Epidermal melanocyte (primary cell): ENCODE measurements around the gene BTN1A1.
"Not testable (repeated sequence)": the region's sequence is repeated elsewhere in the genome, so short reads cannot be mapped to it uniquely, and the experiment has no call there.

Source experiments
- DNase-seq: peaks from one replicate; pipeline ENCODE4 v3.0.0; 2011; ENCODE audit warnings: low spot score; ENCODE audit not compliant: insufficient read length

BTN1A1 gene

DNA sequence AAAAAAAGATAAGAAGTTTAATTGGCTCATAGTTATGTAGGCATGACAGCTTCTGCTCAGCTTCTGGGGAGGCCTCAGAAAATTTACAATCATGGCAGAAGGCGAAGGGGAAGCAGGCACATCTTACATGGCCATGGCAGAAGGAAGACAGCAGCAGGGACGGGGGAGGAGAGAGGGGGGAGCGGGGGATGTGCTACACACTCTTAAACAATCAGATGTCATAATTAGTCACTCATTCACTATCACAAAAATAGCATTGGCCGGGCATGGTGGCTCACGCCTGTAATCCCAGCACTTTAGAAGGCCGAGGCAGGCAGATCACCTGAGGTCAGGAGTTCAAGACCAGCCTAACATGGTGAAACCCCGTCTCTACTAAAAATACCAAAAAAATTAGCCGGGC is 10.9 kb downstream of the BTN1A1 start:
- not testable (repeated sequence) for DNase-seq

DNA sequence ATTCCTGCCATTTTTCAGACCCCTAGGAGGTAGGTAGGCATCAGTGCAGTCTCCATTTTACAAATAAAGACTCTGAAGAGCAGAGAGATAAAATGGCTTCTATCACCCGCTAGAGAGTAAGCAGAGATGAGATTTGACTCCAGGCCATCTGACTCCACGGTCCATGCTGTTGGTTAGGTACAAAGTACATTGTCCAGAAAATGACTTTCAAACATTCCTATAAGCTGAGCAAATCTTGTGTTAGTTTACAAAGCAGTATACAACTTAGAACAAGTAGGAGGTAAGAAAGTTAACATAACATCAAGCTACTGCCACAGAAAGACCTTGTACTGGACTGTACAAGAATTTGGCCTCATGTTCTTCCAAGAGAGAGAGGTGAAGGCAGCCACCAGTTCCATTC is 14.9 kb downstream of the BTN1A1 start:
- no peak for DNase-seq

DNA sequence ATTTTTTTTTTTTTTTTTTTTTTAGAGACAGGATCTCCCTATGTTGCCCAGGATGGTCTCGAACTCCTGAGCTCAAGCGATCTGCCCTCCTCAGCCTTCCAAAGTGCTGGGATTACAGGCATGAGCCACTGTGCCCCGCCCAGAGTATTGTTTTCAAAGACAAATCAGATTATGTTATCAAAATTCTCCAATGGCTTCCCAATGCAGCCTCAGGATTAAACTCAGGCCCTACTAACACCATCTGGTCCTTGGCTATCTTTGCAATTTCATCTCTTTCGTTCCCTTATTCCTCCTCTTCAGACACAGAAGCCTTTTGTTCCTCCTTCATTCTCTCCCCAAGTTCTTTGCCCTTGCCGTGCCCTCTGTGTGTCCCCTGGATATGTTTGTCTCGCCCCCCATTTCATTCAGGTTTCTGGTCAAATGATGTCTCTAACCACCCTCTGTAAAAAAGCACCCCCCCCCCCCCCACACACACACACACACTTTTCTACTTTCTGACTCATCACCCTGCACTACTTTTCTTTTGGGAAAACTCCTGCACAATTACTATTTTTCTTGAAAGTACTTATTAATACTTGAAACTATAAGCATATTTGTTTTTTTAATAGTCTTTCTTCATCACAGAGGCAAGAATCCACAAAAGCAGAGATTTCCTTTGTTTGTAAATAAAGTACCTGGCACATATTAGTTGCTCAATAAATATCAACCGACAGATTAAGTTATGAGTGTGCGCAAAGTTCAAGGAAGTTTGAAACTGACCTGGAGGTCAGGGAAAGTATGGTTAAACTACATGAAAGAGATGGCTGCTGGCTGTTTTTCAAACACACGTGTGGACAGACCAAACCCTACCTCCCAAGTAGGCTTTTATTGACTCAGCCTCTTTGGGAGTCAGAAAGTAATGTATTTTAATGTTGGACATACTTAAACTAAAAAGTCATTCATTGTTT is 16.7 kb downstream of the BTN1A1 start:
- DNase-seq: no peak

DNA sequence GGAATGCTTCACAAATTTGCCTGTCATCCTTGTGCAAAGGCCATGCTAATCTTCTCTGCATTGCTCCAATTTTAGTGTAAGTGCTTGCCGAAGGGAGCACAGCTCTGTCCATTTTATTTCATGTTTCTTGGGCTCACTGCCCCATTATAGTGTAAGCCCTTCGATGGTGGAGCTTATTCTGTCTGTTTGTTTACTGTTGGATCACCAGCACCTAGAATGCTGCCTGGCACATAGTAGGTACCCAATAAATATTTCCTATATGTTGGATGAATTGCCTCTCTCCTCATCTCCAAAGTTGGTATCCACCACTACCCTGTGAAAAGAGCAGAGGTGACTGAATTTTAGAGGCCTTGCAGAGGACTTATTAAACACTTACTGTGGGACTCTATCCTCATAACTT is 19.3 kb downstream of the BTN1A1 start:
- DNase-seq: no peak

DNA sequence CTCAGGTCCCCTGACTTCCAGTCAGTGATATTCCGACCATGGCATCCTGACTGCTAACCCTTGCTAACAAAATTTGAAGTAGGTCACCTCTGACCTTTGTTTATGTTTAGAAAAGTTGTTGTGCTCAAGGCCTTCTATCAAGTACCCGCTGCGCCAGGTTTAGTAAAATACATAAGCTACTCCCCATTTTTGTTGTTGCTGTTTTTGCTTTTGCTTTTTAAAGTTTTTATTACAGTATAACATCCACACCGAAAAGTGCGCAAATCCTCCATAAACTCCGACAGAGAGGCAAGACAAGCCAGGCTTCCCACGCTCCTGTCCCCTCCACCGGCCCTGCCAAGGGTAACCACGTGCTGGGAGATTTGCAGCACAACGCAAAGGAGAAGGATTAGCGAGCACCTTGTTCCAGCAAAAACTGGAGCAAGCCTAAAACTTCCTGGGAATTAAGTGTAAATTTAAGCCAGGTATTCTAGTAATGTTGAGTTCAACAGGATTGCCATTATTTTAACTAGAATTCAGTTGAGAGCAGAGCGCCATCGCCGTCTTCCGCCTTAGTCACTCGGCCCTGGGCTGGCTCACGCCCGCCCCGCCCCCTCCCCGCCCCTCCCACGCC is 20.2 kb downstream of the BTN1A1 start:
- peak; percentile 36 for DNase-seq

DNA sequence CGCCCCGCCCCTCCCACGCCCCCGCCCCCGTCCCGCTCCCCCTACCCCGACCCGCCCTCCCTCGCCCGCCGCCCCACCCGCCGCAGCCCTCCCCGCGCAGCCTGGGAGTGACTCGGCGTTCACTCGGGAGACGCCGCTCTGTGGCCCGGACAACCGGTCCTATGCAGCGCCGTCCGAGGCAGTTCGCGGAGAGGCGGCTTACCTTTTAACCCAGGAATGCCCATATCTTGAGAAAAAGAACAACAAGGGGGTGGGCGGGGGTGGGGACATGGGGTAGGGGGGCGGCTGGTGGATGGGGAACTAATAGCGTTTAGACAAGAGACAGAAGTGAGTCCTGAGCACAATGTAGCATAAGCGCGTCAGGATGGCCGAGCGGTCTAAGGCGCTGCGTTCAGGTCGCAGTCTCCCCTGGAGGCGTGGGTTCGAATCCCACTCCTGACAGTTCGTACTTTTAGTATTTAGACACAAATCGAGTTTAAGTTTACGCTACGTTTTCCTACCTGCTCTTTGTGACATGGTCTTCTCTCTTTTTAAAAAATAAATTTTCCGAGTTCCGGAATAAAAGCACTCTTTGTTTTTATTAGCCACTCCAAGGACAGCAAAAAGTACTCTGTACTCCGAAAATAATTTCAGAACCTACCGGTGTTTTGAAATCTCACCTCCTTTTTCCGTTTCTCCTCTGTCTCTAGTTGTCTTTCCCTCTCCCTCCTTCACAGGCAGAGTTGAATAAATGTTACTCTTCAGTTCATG is 20.9 kb downstream of the BTN1A1 start:
- DNase-seq: peak; percentile 87

DNA sequence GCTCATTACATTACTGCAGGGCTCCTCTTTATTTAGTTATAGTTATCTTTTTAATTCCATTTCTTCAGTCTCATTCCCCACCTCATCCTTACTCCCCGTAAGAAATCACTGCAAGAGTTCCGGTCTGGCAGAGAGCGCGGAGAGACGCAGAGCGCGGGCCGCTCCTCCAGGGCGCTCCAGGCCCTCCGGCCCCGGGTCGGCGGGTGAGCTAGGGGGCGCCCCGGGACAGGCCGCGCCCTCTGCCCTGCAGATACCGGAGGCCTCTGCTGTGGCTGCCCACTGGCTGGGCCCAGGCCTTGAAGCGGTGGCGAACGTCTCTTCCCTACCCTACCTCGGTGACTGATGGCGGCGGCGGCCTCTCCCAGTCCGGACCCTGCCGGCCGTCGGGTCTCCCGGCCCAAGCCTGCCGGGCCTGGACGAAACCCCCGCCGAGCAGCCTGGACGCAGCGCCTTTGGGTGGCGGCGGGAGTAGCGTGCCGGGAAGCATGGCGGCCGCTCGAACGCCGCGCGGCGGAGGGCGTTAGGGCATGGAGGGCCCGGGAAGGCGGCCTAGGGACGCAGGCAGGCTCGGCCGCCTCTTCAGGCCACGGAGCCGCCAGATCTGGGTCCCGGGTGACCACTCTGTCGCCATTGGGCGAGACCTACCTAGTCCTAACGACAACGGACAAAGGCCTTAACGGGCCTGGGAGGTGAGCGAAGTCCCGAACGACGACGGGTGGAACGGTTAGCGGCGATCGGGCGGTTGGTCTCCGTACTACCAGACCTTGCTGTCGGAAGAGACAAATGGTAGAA is 21.7 kb downstream of the BTN1A1 start:
- DNase-seq: peak; percentile 48

DNA sequence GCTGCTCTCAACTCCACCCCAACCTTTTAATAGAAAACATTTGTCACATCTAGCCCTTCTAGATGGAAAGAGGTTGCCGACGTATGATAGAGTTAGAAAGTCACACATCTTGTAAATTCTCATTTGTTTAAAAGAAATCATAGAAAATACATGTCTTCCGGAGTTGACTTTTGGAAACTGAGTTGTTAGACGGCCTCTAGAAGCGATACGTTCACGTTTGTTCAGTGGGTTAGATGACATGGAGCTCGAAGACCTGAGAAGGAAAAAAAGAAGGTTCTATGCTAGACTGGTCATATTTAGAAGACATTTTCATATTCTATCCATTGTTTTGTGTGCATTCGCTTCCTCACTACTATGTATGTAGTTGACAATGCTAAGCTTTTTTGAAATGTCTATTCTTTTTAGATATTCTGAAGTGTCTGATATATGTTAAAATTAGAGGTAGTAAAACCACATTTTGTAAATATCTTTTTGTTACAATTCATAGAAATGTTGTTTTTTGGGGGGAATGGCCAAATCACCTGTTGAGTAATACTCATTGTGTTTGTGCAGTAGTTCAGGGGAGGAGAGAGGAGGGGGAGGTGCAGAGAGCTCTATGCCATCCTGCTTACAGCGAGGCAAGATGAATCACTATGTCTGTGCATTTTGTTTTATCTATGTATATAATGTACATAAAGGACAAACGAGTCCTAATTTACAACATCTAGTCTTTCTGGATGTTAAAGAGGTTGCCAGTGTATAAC is 22.6 kb downstream of the BTN1A1 start:
- not testable (repeated sequence) for DNase-seq

DNA sequence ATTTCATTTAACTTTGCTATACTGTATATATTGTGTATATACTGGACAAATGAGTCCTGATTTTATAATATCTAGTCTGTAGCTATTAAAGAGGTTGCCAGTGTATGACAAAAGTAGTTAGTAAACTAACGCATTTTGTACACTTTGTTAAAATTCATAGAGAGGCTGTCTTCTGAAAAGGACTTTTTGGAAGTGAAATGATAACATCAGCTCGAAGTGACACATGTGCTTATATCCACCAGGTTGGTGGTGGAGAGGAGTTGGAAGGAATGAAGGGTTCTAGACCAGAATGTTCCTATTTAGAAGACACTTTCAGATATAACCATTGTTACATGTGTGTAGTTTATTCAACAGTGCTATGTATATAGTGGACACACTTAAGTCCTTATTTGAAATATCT is 24.2 kb downstream of the BTN1A1 start:
- not testable (repeated sequence) for DNase-seq

DNA sequence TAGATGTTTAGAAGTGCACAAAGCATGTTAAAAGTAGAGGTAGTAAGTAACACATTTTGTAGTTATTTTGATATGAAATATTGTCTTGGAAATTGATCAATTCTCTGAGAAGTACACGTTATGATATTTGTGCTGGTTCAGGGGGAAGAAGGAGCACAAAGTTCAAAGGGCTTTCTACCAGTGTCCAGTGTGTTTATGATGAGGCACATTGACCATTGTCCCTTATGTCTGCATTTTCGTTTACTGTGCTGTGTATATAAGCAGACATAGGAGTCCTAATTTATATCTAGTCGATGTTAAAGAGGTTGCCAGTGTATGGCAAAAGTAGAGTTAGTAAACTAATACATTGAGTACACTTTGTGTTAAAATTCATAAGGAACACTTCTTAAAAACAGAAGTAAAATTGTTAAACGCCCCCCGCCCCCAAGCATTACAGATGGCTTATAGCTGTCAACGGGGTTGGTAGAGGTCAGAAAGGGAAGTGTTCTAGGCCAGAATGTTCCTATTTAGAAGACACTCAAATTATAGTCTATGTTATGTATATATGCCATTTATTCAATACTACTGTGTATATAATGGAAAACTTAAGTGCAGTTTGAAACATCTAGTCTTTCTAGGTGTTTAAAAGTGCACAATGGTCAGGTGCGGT is 24.7 kb downstream of the BTN1A1 start:
- no peak for DNase-seq

DNA sequence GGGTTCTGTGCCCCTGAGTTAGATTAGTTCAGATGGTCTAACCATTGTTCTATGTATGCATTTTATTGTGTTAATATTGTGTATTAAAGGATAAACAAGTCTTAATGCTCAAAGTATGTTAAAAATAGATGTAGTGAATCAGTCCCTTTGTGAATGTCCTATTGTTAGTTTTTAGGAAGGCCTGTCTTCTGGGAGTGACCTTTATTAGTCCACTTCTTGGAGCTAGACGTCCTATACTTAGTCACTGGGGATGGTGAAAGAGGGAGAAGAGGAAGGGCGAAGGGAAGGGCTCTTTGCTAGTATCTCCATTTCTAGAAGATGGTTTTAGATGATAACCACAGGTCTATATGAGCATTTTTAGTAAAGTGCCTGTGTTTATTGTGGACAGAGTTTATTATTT is 25.7 kb downstream of the BTN1A1 start:
- no peak for DNase-seq

DNA sequence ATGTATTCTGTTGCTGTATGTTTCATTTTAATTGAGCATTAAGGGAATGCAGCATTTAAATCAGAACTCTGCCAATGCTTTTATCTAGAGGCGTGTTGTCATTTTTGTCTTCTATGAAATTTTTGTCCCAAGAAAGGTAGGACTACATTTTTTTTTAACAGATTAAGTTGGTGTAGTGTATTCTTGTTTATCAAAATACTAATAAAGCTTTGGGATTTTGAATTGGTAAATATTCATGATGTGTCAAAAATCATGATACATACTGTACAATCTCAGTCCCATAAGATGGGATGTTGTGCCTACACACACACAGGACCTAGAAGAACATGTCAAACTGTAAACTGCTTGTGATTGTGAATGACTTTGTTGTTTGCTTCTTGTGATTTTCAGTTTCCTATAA is 26.8 kb downstream of the BTN1A1 start:
- no peak for DNase-seq

DNA sequence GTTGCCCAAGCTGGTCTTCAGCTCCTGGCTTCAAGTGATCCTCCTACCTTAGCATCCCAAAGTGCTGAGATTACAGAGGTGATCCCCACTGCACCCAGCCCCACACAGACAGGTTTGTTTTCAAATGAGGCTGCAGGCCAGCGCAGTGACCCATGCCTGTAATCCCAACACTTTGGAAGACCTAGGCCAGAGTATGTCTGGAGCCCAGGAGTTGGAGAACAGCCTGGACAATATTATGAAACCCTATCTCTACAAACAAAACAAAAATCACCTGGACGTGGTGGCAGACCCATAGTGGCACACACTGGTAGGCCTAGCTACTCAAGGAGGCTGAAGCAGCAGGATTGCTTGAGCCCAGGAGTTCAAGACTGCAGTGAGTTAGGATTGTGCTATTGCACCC is 30.1 kb downstream of the BTN1A1 start:
- DNase-seq: no peak

DNA sequence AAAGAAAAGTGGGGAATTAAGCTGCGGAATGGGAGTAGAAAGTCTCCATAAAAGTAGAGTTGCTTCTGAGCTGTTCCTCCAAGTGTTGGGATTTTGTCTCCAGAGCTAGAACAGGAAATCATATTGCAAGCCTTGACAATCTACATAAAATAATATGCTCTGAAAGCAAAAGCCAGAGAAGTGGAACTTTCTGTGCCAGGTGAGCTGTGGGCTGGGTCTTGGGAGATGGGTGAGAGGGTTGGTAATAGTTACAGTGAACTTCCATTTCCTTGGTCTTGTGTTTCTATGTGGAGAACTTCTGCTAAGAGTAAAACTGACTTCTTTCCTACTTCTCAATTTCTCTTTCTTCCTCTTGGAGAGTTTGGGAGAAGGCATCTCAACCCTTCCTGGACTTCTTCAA is 31.8 kb downstream of the BTN1A1 start:
- DNase-seq: no peak

DNA sequence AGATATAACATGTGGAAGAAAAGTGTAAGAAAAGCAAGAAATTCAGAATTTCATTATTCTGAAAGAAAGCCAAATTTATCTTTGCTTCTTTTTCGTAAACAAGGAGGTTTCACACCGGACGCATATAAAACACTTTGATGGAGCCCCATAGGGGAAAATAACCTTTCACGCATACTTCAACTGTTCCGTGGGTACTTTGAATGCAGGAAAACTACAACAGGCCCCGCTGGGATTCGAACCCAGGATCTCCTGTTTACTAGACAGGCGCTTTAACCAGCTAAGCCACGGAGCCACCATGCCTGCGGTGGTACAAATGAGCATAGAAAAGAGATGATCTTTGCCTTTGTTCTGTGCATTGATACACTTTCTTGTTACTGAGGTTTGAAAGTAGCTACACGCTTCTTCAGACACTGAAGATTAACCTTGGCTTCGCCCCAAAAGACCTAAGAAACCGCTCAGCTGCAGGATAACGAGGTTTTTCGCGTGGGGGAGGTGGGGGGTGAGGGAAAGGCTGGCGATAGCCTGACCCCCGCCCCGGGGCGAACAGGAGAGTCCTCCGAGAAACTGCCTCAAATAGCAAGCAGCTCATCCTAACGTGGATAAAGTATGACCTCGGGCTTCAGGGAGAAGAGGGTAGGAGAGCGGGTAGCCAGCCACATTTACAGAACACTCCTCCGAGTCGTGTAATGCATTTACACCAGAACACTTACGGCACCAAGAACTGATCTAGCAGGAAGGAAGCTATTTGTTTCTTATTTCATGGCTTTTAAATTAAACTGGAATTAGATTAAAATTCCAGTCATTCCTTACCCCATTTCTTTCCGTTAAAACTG is 32.8 kb downstream of the BTN1A1 start:
- DNase-seq: peak; percentile 48

DNA sequence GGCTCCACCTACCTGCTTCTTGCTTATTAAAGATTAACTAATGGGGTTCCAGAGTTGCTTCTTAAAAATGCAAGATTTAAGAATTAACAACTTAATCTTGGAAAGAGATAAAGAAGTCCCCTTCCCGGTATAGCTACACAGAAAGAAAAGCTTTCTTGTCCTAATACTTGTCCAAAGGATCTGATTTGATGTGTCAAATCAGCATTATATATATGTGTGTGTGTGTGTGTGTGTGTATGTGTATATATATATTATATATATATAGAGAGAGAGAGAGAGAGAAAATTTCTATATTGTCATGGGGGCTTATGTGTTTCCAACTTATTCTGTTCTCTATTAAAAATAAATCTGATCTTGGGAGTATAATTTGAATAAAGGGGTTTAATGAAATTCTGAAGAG is 33.4 kb downstream of the BTN1A1 start:
- DNase-seq: no peak

DNA sequence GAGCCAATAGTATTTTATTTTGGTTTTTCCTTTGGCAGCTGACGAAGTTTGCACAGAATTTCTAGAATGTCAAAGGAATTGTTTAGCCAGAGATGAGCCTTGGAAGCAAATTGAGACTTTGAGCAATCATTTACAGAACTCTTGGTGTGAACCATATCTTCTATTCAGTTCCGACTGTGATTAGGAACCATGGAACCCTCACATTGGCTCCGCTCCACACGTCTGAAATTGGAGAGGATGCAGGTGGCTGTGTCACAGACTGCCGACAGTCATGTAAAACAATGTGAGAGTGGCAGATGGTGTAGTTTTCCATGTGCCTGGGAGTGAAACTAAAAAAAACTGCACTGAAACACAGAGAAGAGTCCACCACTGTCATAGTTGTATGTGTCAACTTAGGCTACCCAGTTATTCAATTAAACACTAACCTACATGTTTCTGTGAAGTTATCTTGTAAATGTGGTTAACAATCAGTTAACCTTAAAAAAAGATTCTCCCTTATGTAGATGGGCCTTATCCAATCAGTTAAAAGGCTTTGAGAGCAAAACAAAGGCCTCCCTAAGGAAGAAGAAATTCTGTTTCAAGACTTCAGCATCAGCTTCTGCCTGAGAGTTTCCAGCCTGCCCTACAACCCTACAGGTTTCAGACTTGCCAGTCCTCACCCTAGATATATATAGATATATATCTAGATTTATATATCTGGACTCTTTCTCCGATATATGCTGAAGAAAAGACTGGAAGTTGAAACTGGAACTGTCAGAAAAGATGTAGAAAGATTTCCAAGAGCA is 34.8 kb downstream of the BTN1A1 start:
- DNase-seq: no peak

DNA sequence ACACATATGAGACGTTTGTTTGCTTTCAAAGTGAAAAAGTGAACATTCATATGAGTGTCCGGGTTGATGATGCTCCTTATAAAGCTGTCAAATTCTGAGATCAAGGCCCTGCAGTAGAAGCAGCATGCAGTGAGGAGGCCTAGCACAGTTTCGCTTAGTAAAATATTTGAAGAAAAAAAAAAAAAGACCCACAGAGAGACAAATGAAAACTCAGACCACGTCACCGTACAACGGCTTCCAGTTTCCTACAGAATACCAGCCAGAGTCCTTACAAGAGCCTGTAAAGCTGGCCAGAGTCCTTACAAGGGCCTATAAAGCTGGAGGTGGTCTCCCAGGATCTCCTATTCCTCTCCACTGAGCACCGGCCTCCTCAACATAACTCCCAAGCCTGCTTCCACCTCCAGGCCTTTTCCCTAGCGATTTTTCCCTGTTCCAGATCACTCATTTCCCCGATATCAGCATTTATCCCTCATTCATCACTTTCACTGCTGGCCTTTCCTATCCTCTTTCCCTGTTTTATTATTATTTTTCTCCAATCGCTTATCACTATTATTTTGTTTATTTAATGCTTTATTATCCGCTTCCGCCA is 36.6 kb downstream of the BTN1A1 start:
- DNase-seq: no peak
